GM12892 (cell line): ENCODE results near the gene FUBP3.

Source experiments
- POLR2A ChIP-seq: IDR thresholded peaks from 2 replicates; pipeline ENCODE4 v1.6.1; 2011; ENCODE audit warnings: low read depth, low read length, control low read depth
- POLR2AphosphoS5 ChIP-seq: IDR thresholded peaks from 2 replicates; pipeline ENCODE4 v1.6.1; 2011; ENCODE audit warnings: low read depth, low read length, control low read depth
- TAF1 ChIP-seq: IDR thresholded peaks from 2 replicates; pipeline ENCODE4 v1.6.1; 2011; ENCODE audit warnings: low read depth, mild to moderate bottlenecking, control low read depth, low read length, borderline replicate concordance

- TF ChIP-seq POLR2A = no peak
- TF ChIP-seq POLR2AphosphoS5 = no peak
- TF ChIP-seq TAF1 = no peak
Measured at GRCh38 chr9:130672466-130672865, 93.1 kb downstream of the FUBP3 start.
